ENCODE measurements around the gene TFB2M.
A peak's percentile ranks its signal among the peaks of the same experiment; 100 is the strongest.

TFB2M gene

GRCh38 chr1:246554201-246554600, 11.9 kb downstream of the TFB2M start:
- DNase-seq = no peak

GRCh38 chr1:246552110-246552509, 14.0 kb downstream of the TFB2M start:
- no peak for DNase-seq

DNA sequence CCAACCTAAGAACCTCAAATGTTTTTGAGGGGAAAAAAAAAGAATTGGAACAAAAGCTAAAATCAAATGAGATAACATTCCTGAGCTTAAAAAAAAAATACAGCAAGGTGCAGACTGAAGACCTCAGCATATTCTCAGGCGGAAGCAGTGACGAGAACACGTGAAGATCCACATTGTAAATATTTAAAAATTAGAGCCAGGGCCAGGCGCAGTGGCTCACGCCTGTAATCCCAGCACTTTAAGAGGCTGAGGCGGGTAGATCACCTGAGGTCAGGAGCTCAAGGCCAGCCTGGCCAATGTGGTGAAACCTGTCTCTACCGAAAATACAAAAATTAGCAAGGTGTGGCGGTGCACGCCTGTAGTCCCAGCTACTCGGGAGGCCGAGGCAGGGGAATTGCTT, 15.7 kb downstream of the TFB2M start:
- DNase-seq = no peak

- DNase-seq = no peak
Measured at GRCh38 chr1:246549665-246550064, 16.4 kb downstream of the TFB2M start.

- DNase-seq = peak in 3 of 56 donors; percentile 1 to 3 (median 3)
Measured at GRCh38 chr1:246544001-246544400, 22.1 kb downstream of the TFB2M start.

GRCh38 chr1:246540738-246541491, 25.1 kb downstream of the TFB2M start:
- DNase-seq = no peak

GRCh38 chr1:246537887-246538286, 28.2 kb downstream of the TFB2M start:
- DNase-seq = no peak

DNA sequence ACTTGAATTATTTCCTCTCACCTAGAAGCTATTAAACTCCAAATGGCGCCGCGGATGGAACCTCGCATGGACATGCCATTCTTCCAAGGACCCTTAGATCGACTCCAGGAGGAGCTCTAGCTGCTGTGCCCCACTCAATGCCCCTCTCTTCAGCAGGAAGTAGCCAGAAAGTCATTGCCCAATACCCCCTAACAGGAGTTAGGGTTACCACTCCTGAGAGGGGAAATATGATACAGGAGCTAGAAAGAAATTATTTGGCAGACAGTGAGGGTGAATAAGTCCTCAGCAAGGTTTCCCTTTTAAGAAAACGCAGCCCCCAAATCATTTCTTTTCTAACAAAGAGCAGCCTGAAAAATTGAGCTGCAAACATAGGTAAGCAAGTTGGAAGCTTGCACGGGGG, 28.6 kb downstream of the TFB2M start:
- no peak for DNase-seq

DNA sequence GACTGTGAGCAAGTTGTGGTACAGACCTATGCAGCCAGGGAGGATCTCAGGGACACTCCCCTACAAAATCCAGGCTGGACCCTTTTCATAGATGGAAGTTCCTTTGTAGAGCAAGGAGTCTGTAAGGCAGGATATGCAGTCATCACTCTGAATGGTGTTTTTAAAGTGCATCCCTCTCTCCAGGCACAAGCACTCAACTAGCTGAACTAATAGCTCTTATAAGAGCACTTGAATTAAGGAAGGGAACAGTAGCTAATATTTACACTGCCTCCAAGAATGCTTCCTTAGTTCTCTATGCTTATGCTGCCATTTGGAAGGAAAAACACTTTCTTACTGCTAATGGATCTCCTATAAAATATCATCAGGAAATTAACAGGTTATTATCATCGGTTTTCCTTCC, 31.9 kb downstream of the TFB2M start:
- no peak for DNase-seq

DNA sequence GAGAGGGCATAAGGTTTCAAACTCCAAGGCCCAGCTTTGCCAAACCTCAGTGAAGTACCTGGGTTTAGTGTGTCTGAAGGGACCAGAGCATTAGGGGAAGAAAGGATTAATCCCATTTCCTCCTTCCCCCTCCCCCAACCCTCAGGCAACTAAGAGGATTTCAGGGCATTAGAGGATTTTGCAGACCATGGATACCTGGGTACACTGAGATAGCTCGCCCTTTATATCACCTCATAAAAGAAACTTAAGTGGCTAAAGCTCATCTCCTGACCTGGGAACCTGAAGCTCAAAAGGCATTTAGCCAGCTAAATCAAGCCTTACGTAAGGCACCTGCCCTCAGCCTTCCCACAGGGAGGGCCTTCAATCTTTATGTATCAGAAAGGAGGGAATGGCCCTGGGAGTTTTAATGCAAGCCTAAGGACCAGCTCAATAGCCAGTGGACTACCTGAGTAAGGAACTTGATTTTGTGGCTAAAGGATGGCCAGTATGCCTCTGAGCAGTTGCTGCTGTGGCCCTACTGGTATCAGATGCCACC, 32.6 kb downstream of the TFB2M start:
- DNase-seq = no peak

GRCh38 chr1:246532519-246532918, 33.5 kb downstream of the TFB2M start:
- DNase-seq = no peak

DNA sequence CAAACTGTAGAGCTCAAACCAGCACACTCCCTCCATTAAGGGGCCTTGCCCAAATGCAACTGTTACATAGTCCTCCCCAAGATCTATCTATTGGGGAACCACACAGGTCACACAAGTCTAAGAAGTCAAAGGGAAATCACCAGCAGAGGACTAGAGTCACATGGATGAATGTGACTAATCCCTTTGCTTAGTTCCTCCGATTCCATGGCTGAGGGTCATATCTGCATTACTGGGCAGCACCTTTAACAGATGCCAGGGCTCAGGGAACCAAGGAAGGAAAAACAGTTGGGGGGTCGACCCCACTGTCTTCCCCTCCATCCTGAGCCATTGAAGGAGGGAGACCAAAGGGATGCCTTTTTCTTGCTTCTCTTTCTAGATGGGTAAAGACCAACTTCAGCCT, 35.6 kb downstream of the TFB2M start:
- DNase-seq = no peak

DNA sequence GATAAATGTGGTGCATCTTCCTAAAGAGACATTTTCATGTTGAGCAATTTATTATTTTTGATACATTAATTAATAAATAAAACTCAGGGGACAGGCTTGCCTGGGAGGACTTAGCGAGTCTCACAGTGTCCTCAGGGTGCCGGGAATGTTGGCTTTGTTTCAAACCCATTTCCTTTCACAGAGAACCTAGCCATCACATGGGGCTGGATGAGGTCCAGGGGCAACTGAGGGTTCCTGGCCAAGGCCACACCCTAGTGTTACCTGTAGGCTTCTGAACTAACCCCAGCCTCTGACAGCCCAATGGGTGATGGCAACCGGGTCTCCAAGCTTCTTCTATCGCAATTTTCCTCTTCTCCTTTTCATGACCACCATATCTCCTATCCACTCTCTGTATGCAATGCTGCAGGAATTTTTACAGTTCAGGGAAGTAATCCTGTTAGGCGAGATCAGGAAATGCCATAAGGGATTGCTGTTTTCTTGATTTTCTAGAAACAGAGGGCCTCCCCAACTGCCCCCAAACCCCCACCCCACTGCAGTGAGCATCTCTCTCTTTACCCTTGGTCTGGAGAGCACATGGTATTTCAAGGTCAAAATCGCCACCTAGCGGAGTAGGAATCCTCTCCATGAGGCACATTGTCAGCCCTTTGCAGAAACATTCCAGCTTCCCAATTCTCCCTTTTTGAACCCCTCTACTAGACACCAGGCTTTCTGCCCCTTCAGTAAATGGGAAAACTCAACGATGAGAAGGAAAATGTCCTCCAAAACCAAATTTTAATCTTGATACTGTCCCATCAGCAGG, 36.9 kb downstream of the TFB2M start:
- no peak for DNase-seq

DNA sequence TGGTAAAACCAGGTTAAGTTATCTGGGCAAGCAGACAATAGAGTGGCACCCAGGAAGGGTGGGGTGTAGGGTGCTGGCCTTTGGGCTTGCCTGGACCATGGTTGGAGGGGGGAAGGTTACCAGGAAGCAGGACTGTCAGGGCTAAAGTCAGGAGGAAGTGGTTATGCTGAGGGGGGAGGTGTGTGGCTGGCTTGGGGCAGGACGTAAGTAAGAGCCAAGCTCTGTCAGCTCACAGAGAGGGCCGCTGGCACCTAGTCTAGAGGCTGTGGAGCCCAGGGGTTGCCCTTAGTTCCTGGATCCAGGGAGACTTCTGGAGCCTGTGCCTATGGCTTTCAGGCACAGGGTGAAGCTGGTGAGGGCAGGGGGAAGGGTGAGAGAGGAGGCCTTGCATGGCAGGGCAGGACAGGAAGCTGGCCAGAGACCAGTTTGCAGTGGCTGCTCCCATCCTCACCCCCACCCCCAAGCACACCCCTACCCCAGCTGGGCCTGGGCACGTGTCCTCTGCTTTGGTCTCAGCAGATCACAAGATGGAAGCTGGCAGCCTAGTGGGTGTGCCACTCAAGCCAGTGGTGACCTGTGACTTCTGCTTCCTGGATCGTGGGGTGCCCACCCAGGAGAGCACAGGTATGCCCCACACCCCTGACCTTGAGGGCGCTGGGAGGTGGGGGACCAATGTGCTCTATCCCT, 38.5 kb downstream of the TFB2M start:
- DNase-seq = no peak

GRCh38 chr1:246526915-246527314, 39.1 kb downstream of the TFB2M start:
- no peak for DNase-seq

DNA sequence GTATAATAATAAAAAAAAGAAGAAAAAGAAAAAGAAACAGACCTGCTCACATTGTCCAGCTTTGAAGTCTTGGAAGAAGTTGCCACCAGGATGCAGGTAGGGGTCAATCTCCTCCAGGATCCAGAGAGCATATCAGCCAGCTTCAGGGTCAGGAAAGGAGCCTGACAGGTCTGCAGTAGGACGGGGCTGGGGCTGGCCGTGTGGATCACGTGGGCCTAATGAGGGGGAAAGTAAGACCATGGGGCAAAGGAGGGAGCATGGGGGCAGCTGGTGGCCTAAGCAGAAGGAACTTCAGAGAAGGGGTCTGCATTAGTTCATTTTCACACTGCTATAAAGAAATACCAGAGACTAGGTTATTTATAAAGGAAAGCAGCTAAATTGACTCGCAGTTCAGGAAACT, 39.7 kb downstream of the TFB2M start:
- DNase-seq = no peak

DNA sequence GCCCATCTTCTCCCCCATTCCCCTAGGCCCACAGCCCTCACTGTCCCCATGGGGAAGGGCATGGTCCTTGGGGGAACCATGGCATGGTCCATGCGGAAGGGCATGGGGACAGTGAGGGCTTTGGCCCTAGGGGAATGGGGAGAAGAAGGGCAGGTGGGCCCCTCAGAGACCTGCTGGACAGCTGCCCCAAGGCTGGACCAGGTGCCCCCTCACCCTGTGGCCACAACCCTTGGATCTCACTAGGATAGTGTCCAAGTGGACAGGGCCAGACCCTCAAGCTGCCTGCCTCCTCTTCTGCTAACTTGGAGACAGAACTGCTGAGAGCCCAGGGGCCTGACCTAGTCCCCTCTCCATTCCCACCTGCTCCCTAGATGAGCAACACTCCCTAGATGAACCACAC, 46.5 kb downstream of the TFB2M start:
- no peak for DNase-seq

DNA sequence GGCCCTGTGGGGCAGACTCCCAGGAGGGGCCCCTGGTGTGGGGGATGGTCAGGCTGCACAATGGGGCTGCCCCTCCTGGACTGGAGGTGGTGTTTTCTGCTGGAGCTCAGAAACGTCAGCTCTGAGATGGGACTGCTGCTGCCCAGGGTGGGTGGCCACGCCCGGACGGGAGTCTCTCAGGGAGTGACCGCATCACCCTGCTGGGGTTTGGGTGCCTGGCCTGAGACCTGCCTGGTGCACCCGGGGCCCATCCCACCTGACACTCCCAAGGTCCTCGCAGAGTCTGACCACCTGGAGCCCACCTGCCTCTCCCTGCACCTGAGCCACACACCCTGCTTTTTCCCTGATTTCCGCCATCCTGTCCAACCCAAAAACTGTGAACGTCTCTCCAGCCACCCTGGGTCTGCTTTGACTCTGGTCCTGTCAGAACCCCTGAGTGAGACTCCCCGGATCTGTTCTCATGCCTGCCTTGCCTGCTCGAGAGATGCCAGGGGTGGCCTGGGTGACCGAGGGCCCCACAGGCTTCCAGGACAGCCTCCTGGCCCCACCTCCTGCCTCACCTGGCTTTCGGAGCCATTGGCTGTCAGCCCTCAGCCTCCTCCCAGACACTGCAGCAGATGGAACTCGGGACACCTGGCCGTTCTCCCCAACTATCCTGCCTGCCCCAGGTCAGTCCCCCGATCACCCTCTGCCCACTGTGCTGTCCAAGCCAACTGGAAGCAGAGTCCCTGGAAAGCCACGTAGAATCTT, 47.4 kb downstream of the TFB2M start:
- DNase-seq = no peak

DNA sequence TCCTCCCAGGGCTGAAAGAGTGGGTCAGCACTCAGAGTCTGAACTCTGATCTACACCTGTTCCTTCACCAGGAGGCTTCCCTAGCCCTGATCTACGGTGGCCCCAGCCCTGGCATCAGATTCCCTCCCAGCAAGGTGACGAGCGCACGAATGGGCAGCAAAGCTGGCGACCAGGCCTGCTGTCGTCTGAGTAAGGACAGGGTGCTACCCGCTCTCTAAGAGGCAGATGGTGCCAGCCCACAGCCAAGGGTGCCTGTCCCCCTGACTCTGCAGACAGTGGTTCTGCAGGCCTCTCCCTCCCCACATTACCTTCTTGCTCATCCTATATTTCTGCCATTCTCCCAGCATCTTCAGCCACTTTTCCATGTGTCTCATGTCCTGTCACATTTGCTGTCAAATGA, 48.7 kb downstream of the TFB2M start:
- no peak for DNase-seq

DNA sequence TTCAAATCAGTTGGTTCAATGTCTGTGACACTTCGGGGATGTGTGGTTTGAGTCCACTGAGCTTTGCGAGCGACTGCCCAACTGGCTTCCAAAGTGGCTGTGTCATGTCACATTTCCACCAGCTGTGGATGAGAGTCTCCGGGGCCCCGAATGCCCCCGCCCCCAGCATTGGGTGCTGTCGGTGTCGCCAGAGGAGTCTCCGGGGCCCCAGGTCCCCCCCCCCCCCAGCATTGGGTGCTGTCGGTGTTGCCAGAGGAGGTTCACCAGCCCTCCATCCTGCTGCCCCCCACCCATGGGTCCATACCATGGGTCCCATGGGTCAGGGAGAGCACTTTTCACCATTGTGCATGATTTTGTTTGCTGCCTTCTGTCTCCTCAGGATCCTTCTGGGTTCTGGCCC, 49.9 kb downstream of the TFB2M start:
- DNase-seq = no peak

DNA sequence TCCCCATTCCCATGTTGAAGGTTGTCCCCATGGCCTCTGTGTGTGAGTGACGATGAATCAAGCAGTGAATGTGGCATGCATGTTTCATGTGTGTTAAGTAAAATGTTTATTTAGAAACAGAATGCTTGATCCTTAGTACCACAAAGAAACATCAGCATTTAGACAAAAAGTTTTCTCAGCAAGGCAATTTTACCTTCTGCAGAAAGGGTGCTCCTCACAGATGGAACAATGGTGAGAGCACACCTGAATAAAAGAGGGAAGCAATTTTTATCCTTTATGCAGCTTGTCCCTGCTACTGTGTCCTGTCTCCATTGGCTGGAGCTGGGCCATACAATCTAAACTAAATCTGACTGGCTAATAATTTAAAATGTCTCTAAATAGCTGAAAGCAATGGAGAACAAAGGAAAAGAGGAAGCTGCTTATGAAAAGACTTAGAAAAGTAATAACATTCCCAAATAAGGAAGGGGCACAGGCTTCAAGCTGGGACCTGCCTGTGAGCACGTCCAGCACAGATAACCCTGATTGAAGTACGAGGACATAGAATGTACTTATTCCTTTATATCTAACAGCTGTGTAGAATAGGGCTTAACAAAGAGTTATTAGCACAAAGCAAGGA, 50.6 kb downstream of the TFB2M start:
- DNase-seq = no peak
